Nucleus accumbens (tissue), 56 donors: ENCODE data around the gene HIVEP3.

Experiments
- DNase-seq, 56 donors: peaks; one replicate each; lab custom pipeline; 2025; lab: John Stamatoyannopoulos, UW

HIVEP3 gene

DNA sequence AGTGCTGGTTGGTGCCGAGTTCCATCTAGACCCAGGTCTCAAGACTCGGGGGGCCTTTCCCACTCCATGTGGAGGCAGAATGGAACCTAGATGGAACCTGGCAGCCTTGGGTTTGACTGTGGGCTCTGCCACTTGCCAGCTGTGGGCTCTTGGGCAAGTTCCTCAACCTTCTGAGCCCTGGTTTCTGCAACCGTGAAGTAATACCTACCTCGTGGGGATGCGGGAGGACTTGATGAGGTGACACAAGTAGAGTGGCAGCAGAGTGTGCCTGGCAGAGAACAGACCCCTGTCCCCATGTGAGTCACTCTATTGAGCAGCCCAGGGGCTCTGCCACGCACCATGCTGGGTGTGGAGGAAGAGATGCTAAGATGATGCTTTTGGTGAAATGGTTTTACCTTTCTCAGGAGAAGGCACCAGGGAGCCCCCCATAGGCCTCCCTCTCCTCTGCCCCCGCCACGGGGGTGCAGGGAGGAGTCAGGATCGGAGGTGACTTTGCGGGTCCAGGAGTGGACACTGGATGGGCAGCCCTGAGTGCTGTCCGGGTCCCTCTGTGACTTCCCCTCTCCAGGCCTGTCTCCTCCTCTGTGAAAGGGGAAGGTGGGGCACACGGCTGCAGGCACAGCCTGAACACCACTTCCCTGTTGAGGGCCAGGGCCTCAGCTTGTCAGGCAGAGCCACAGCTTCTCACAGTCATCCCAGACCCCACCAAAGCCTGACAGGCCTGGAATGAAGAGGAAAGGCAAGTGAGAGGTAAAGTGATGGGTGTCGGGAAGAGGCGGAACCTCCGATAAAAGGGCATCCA, 397.6 kb downstream of the HIVEP3 start:
- DNase-seq: no peak

- no peak for DNase-seq
Measured at GRCh38 chr1:41519667-41520066, 399.1 kb downstream of the HIVEP3 start.

DNA sequence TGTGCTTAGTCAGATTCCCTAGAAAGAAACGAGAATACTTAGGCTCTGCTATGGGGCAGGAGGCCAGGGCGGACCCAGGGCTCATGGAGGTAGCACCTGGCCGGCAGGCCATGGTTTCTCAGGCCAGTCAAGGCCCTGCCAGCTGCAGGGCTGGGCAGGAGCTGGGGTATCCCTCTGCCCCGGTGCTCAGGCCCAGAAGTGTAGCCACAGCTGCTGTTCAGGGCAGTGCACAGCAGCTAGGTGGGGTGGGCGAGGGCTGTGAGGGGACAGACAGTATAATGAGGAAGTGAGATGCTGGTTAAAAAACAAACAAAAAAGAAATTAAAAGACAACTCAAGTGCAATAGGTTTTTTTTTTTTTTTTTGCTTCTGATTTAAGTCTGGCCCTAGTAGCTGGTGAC, 400.3 kb downstream of the HIVEP3 start:
- DNase-seq: no peak

DNA sequence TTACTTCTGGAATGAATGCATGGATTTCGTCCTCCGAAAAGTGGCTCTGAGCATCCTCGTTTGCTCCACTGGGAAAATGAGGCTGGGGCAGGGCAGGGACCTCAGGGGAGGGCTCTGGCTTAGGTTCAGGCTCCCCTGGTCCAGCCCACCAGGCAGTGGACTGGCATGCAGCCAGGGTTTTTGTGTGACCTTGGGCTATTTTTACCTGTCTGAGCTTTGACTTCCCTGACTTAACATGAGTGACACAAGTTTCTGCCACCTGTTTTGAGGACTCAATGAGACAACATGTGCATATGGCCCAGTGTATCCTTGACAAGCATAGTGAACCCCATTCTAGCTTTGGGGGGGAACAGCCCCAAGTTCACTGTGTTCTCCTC, 401.7 kb downstream of the HIVEP3 start:
- no peak for DNase-seq

- peak; percentile 14 to 98 (median 85) for DNase-seq
Measured at GRCh38 chr1:41516168-41517061, 402.3 kb downstream of the HIVEP3 start.

DNA sequence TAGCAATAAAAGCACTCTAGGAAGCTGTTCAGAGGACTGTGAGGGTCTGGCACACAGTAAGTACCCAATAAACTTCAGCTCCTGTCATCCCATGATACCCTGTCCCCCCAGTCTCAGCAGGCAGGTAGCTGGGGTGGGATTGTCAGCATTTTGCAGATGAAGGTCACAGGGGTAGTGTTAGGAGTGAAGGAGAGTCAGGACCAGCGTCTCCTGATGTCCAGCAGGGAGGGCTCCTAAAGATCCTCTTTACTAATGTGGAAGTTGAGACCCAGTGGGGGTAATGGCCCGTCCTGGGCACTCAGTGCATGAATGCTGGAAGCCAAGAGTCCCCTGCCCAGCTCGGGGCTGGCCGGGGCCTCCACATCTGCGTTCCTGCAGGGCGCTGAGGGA, 402.9 kb downstream of the HIVEP3 start:
- no peak for DNase-seq

DNA sequence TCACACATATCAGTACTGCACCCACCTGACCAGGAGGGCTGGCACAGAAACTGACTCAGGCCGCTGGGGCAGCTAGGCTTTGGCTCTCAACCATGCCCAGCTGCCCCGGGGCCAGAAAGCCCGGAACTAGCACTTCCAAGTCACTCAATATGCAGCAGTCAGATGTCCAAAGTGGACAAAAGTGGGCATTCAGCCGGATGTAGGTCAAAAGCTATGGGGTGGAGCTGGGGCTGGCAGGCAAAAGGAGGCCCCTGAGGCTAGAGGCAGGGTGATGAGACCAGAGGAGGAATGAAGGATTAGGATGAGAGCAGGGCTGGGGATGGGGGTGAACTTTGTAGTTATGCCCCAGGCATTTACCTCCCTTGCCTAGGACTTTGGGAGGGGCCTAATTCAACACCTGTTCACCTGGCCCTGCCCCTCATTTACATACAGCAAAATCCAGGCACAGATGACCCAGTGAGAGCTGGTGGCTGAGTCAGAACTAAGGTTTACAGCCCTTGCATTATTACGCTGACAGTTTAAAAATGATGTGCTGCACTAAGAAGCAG, 403.5 kb downstream of the HIVEP3 start:
- peak in 51 of 56 donors; percentile 13 to 86 (median 69) for DNase-seq

- DNase-seq: peak in 1 of 56 donors; percentile 19
Measured at GRCh38 chr1:41514381-41514780, 404.3 kb downstream of the HIVEP3 start.

- peak in 1 of 56 donors; percentile 8 for DNase-seq
Measured at GRCh38 chr1:41513383-41513735, 405.4 kb downstream of the HIVEP3 start.

- no peak for DNase-seq
Measured at GRCh38 chr1:41512701-41513382, 405.9 kb downstream of the HIVEP3 start.

- no peak for DNase-seq
Measured at GRCh38 chr1:41511239-41511540, 407.5 kb downstream of the HIVEP3 start.

GRCh38 chr1:41510531-41511238, 408.0 kb downstream of the HIVEP3 start:
- DNase-seq: no peak

DNA sequence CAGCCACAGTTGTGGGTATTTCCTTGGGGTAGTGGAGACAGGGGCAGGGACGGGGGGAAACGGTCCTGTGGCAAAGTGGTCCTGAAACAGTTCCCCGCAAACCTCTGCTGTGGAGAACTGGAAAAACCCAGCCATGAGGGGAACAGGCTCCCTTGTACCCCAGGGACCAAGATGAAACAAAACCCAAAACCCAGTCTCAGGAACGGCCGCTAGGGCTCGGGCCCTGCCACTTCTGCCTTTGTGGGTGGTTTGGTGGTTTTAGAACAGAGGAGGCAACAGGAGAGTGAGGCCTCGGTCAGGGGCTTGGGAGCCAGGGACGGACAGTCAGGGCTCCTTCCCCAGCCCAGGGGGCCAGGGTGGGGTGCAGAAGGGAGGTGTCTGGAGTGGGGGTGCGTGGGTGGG, 409.5 kb downstream of the HIVEP3 start:
- DNase-seq: no peak

DNA sequence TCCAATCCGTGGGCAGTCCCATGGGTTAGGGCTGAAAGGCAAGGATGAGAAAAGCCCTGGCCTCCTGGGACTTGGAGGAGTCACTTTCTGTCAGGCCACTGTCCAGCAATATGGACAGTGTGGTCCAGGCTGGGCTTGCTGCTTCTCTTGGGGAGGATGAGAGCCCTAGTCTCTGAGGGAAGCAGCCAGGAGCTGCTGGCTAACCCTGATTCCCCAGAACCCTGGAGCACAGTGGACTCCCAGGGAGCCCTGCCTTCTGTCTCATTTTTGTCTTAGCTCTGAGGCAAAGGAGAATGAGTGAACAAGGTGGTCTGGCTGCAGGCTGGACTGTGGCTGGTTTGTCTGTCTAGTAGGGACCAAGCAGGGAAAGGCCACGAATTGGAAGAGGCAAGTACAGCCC, 410.4 kb downstream of the HIVEP3 start:
- no peak for DNase-seq

DNA sequence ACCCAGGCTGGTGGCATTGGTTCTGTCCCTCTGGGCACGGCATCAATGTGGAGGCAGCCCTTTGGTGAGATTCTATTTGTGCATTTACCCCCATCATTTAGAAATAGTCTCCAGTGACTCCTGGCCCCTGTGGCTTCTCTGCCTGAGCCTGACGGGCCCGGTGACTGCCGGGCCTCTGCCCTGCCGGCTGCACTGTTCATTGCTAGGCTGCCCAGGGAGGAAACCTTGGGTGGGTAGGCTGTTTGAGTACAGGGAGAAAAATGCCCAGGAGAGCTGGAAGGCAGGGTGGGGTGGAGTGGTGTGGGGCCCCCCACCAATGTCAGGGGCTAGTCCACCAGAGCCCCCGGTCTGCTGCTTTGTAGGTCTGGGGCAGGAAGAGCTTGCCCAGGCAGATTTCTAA, 410.9 kb downstream of the HIVEP3 start:
- DNase-seq: no peak

- no peak for DNase-seq
Measured at GRCh38 chr1:41507110-41507720, 411.5 kb downstream of the HIVEP3 start.

DNA sequence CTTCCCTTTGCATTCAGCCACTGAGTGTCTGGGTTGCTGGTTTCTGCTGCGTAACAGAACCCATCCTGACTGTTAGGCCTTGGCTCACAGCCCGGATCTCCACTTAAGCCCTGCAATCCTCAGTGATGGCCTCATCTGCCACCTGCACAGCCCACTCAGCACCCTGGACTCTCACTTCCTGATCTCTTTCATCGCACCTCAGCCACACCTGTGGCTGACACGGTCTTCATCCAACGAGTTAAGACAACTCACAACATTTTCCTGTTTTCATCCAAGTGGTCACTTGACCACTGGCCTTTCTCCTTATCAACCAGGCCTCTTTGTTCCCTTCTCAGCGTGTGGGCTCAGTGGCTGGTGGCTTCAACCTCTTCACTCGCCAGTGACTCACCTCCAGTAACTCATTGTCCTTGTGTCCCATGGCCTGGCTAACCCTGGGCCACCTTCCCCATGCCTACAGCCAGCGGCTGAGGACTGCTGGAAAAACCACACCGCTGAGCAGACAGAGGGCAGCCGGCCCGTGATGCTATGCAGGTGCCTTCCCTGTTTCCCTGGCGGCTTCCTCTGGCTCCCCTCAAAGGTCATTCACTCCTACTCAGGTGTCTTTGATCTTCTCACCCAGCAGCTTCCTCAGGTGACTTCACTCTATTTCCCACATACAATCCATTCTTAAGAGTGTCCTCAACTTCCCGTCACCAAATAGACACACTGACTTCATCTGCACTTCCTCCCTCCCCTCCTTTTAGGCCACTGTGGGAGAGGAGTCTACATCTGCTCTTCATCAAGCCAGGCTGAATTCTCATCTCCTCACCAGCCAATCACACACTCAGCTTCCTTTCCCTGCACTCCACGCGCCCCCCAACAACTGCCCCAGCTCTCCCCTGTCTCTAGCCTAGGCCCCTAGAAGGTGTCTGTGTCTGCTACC, 414.3 kb downstream of the HIVEP3 start:
- DNase-seq: no peak

DNA sequence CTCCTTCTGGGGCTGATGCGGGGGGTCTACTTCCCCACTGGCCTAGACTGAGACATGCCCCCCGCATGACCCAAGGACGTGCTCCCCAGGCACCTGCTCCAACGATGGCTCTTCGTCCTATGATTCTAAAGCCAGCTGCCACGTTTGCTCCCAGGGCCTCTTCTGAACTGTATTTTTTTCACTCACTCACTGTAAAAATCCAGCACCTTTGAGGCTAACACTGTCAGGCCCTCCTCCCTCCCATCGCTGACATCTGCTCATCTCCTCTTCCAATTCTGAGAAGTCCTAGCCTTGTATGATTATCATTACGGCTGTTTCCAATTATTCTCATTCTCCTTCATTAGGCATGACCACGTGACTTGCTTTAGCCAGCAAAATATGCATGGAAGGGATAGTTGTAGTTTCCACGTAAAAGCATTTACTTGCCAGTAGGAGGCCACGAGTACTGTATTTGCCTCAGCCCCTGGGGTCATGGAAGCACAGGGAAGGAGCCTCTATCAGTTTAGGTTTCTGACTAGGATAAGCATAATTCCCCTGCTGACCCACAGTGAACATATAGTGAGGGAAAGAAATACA, 415.1 kb downstream of the HIVEP3 start:
- no peak for DNase-seq

GRCh38 chr1:41502912-41503311, 415.8 kb downstream of the HIVEP3 start:
- no peak for DNase-seq
